Small intestine (tissue), 7 donors: ENCODE results near the gene TMEM37. TPM values are rescaled to one million over a fixed set of nuclear protein-coding genes. Genes with fewer than 3 reads are reported as not detected.

Experiments used
- DNase-seq, 2 donors: peaks; one replicate each; pipeline versions ENCODE4 v3.0.0 to v3.0.0-alpha.2; 2013
- FAIRE-seq: peaks from 2 replicates; lab custom pipeline; 2012; peaks lifted over from hg19 to GRCh38; lab: Jason Lieb, UNC
- H3K27ac ChIP-seq, 3 donors: one replicate each; pipeline ENCODE4 v1.5.1; 2013; ENCODE audit warnings: low read length in 2 of 3, mild to moderate bottlenecking in 2 of 3, control low read depth in 1 of 3, inconsistent platforms in 1 of 3, low read depth in 1 of 3, moderate library complexity in 1 of 3
- H3K27me3 ChIP-seq, 3 donors: one replicate each; pipeline ENCODE4 v1.6.1; 2013; ENCODE audit warnings: low read length in 3 of 3, inconsistent platforms in 1 of 3; ENCODE audit not compliant: control insufficient read depth in 3 of 3, insufficient read depth in 3 of 3
- H3K36me3 ChIP-seq, 3 donors: one replicate each; pipeline ENCODE4 v1.6.1; 2013; ENCODE audit warnings: low read length in 3 of 3, inconsistent platforms in 1 of 3, low read depth in 1 of 3, mild to moderate bottlenecking in 1 of 3, moderate library complexity in 1 of 3; ENCODE audit not compliant: control insufficient read depth in 3 of 3, insufficient read depth in 2 of 3
- H3K4me1 ChIP-seq, 3 donors: one replicate each; pipeline ENCODE4 v1.6.1; 2013; ENCODE audit warnings: low read length in 2 of 3, inconsistent platforms in 1 of 3, low read depth in 1 of 3, mild to moderate bottlenecking in 1 of 3, moderate library complexity in 1 of 3; ENCODE audit not compliant: control insufficient read depth in 3 of 3, insufficient read depth in 2 of 3
- H3K4me3 ChIP-seq, 3 donors: one replicate each; pipeline ENCODE4 v1.5.1; 2013; ENCODE audit warnings: low read length in 3 of 3, control low read depth in 1 of 3, inconsistent platforms in 1 of 3, low read depth in 1 of 3, mild to moderate bottlenecking in 1 of 3, moderate library complexity in 1 of 3
- H3K9me3 ChIP-seq, 2 donors: one replicate each; pipeline ENCODE4 v1.6.1; 2013; ENCODE audit warnings: low read depth in 1 of 2, low read length in 1 of 2; ENCODE audit not compliant: control insufficient read depth in 2 of 2, insufficient read depth in 1 of 2
- WGBS, 3 donors: extraction: QIAGEN DNeasy Blood & Tissue Kit; methylation state at CpG; one replicate each; pipeline ENCODE4 v1.1.7; 2013; 5-methylcytosine and 5-hydroxymethylcytosine counted together
- polyA plus RNA-seq, 4 donors: library from polyadenylated mRNA; stranded (reverse) in 3 of 4; unstranded in 1 of 4; fragments of 200-250 nt in 3 of 4; fragments of 120-200 nt in 1 of 4; gene quantifications; one replicate each; pipeline versions ENCODE4 v1.2.1 to v1.2.3, GENCODE V29; 2013
- donor health status: healthy with polysubstance abuse.
- donor health status: control.
- donor health status: control.
- donor health status: Bipolar disorder and iron deficiency.
- donor health status: healthy.

TMEM37 gene
- polyA plus RNA-seq, 4 donors = 43.2 to 124 (median 84.3) TPM

DNA sequence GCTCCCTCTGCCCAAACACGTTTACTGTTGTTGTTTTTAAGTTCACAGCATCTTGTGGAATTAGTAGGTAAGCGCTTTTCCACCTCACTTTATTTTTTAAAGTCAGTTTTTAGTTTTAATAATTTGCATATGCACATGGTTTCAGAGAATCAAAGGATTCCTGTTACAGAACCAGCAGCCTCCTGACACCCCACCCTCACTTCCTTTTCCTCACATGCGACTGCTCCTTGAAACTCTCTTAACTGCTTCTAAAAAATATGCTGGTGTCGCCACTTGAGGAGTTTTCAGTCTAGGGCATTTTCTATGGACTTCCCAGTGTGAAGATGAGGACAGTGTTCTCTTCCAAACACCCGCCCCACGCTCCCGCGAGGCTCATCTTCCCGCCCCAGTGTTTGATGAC lies 14.4 kb downstream of the TMEM37 start:
- Histone ChIP-seq H3K27ac (no peak overlapping the region), H3K4me3 (no peak overlapping the region), H3K27me3 (no peaks in the 10 kb centered on the region), H3K36me3 (peaks cover 0 to 53% (median 0%) of the 10 kb centered on the region in 3 donors), H3K4me1 (peaks cover 0 to 4% (median 0%) of the 10 kb centered on the region in 3 donors), H3K9me3 (peaks cover 0 to 7% of the 10 kb centered on the region in 2 donors)
- WGBS, 3 donors = 73 to 93% (median 80%) methylated on average over 9 of the region's 9 CpGs
- FAIRE-seq (no peak), DNase-seq (no peak)

DNA sequence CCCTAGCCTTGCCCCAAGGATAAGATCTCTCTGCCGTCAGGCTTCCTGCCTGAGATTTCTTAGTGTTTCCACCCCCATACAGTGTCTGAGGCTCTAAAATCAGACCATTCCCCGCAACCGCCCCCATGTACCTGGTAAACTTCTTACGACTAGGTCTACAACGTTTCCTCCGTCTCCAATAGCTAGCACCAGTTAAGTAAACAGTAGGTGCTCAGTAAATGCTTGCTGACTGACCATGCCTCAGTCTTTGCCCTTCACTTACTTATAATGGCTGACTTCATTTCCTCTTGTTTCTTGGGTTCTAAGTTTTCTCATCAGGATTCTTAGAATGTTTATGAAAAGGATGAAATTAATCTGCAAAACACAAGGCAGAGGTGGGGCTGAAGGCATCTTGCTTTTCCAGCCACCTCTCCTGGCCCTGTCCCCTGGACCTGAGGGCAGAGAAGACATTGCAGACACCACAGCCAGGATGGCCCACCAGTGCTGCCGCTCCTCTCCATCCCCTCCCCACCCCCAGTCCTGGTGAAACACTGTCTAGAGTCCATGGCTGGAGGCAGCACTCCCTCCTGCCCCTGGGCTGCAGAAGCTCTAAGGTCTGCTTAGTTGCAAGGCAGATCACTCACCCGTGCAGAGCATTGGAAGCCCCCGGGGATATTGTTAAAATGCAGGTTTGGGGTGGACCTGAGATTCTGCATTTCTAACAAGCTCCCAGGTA lies 16.9 kb downstream of the TMEM37 start:
- DNase-seq = no peak

DNA sequence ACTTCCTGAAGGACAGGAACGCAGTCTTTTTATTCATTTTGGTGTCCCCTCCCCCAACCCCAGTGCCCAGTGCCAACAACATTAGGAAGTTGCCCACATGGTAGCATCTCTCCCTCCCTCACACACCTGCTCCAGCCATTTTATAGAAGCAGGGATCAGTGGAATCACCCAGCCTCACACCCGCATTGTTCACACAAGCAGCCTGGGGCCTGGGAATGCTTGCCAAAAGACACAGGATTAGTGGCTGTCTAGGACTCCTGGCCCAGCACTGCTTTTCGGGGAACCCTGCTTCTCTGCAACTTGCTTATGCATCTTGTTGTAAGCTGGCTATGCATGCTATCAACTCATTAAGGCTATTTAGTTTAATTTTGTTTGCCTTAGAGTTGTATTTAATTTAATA lies 17.9 kb downstream of the TMEM37 start:
- DNase-seq = no peak
- no peaks in the 10 kb centered on the region for H3K4me1 ChIP-seq
- no peaks in the 10 kb centered on the region for H3K27me3 ChIP-seq
- WGBS, 3 donors = 78 to 85% (median 83%) methylated on average over 3 of the region's 3 CpGs
- H3K27ac ChIP-seq = no peak overlapping the region
- no peak for FAIRE-seq
- peaks cover 0 to 7% of the 10 kb centered on the region in 2 donors for H3K9me3 ChIP-seq
- peaks cover 0 to 68% (median 0%) of the 10 kb centered on the region in 3 donors for H3K36me3 ChIP-seq
- H3K4me3 ChIP-seq = no peak overlapping the region

More for the DNA sequence above, 16.9 kb downstream of the TMEM37 start:
- Histone ChIP-seq H3K27me3 (no peaks in the 10 kb centered on the region), H3K36me3 (peaks cover 0 to 62% (median 0%) of the 10 kb centered on the region in 3 donors), H3K4me1 (no peaks in the 10 kb centered on the region), H3K4me3 (no peak overlapping the region), H3K27ac (no peak overlapping the region), H3K9me3 (peaks cover 0 to 7% of the 10 kb centered on the region in 2 donors)
- WGBS, 3 donors = 81 to 92% (median 86%) methylated on average over 9 of the region's 9 CpGs
- FAIRE-seq = no peak

DNA sequence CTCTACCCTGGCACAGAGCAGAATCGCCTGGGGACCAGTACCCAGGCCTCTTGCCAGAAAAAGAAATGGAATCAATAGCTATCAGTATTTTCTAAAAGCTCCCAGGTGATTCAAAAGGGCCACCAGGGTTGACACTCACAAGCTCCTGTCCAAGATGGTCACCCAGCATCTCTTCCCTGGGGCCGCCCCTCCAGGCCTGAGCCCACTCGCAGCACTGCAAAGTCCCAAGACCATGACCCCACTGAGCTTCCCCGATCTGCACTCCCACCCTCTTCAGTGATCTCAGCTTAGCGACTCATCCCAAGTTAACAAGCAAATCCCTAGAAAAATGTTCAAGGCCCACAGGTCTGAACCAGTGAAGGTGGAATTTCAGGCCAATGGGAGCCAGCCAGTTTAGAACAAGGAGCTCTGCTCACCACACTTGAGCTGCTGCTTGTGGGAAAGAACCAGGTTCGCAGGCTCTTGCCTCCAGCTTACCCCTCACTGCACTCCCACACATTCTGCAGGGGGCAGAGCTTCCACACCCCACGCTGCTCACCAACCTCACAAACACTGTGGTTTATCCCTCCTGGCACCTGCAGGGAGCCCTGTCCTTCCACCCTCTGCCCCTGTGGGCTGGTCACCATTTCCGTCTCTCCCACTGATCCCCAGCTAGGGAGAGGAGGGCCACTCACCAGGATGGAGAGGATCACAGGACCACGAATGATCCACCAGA lies 19.8 kb downstream of the TMEM37 start:
- peaks cover 0 to 64% (median 0%) of the 10 kb centered on the region in 3 donors for H3K36me3 ChIP-seq

DNA sequence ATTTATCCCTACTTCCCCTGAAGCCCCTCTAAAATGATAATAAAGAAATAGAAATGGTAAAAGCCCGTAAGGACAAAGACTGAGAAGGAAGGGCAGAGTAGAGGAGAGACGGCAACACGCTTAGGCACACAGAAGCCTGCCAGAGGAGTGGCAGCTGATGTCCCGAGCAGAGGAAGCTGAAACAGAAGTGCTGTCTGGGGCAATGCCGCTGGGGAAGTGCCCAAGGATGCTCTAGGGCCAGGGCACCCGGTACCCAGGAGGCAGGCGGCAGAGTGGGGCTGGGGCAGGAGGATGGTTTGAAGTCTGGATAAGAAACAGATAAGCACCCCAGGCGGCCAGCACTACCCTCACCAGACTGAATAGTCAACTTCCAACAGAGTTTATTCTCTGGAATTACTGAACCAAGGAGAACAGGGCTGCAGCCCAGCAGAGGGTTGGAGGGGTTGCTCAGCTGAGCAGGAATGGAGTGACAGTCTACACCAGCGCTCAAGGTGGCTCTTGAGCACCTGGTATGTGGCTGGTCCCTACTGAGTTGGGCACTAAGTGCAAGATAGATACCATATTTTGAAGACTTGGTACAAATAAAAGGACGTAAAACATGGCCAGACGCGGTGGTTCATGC lies 22.4 kb downstream of the TMEM37 start:
- Histone ChIP-seq H3K36me3 (peaks cover 0 to 55% (median 0%) of the 10 kb centered on the region in 3 donors), H3K4me1 (no peaks in the 10 kb centered on the region), H3K4me3 (no peak overlapping the region), H3K27me3 (no peaks in the 10 kb centered on the region), H3K27ac (no peak overlapping the region), H3K9me3 (no peaks in the 10 kb centered on the region)
- 70 to 88% (median 71%) methylated on average over 12 of the region's 12 CpGs for WGBS, 3 donors
- DNase-seq = no peak
- no peak for FAIRE-seq

More for the DNA sequence above, 19.8 kb downstream of the TMEM37 start:
- DNase-seq = no peak
- 88 to 93% (median 90%) methylated on average over 9 of the region's 9 CpGs for WGBS, 3 donors
- no peak for FAIRE-seq
- Histone ChIP-seq H3K27ac (no peak overlapping the region), H3K9me3 (no peaks in the 10 kb centered on the region), H3K4me1 (no peaks in the 10 kb centered on the region), H3K27me3 (no peaks in the 10 kb centered on the region), H3K4me3 (no peak overlapping the region)

DNA sequence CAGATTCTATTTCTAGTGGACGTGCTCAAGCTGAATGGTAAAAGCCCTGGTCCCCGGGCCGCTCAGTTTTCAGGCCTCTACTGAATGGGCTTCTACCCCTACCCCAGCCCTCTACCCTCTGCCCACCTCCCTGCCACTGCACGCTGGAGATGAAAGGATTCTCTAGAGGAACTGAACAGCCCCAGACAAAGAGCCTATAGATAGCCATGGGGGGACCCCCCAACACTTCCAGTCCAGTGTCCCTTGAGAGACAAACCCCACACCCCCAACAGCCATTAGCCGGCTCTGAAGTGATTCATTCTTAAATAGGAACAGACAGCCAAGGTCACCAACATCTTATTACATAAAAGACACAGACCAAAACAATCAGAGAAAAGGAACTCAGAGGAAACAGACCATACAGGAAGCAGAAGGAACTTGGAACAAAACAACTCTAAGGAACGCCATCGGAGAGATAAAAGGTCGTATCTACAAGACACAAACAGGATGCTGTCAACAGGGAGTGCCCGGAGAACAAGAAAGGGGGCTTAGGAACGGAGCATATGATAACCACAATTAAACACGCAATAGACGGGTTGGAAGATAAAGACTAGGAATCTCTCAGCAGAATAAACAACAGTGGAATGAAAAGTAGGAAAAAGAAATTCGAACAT lies 23.5 kb downstream of the TMEM37 start:
- Histone ChIP-seq H3K9me3 (no peaks in the 10 kb centered on the region), H3K27ac (no peak overlapping the region), H3K36me3 (peaks cover 0 to 54% (median 0%) of the 10 kb centered on the region in 3 donors), H3K27me3 (no peaks in the 10 kb centered on the region), H3K4me3 (no peak overlapping the region), H3K4me1 (no peaks in the 10 kb centered on the region)
- DNase-seq (no peak), FAIRE-seq (no peak)
- WGBS, 3 donors = 55 to 72% (median 61%) methylated on average over 13 of the region's 13 CpGs

DNA sequence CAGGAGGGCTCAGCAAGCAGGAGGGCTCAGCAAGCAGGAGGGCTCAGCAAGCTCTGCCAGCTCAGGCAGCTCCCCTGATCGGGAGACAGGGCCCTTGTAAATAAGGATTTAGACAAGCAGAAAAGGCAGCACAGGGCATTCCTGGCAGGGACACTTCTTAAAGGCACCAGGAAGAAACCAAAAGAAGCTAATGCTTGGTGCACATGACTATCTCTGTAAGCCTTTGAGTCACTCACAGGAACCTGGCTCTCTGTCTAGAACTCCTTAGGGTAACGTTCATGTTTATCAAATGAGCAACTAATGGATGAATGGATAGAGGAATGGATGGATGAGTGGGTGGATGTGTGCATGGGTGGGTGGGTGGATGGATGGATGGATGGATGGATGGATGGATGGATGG lies 28.4 kb downstream of the TMEM37 start:
- 63 to 78% (median 73%) methylated on average over 2 of the region's 2 CpGs for WGBS, 3 donors
- peaks cover 0 to 39% (median 0%) of the 10 kb centered on the region in 3 donors for H3K36me3 ChIP-seq
- no peaks in the 10 kb centered on the region for H3K4me1 ChIP-seq
- H3K27ac ChIP-seq = no peak overlapping the region
- FAIRE-seq (no peak), DNase-seq (no peak)
- H3K27me3 ChIP-seq = no peaks in the 10 kb centered on the region
- no peak overlapping the region for H3K4me3 ChIP-seq
- H3K9me3 ChIP-seq = no peaks in the 10 kb centered on the region

DNA sequence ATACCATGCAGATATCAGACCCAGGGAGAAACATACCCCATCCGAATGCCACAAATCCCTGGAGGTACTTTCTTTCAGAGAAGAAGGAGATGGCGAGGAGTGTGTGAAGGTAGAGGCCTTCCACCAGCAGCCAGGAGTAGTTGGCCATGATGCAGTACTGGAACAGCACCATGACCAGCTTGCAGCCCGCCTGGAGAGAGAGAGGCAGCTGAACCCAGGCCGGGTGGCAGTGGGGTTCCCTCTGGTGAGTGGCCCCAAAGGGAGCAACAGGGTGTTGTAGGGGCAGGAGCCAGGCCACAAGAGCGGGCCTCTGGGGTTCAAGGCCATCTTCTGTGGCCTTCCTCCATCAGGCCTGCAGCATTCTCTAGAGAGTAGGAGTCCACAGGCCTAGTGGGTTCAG lies 30.2 kb downstream of the TMEM37 start:
- 94% methylated on average over 5 of the region's 5 CpGs for WGBS, 3 donors
- no peak overlapping the region for H3K27ac ChIP-seq
- H3K9me3 ChIP-seq = no peaks in the 10 kb centered on the region
- H3K27me3 ChIP-seq = no peaks in the 10 kb centered on the region
- H3K4me1 ChIP-seq = no peaks in the 10 kb centered on the region
- FAIRE-seq = no peak
- H3K4me3 ChIP-seq = no peak overlapping the region
- H3K36me3 ChIP-seq = peaks cover 0 to 38% (median 0%) of the 10 kb centered on the region in 3 donors
- DNase-seq = no peak
